Measurements from ENCODE around the gene TNNI2. TPM values are rescaled to one million over a fixed set of nuclear protein-coding genes. Genes with fewer than 3 reads are reported as not detected.

The TNNI2 gene
- total RNA-seq, 1 experiment from 2014 or later: 7.8 TPM

- ChIA-PET POLR2A (ENCODE audit: unreplicated experiment) (no interaction called here), CTCF (interaction anchor here (0.6 kb wide), 1 partner anchor 26 kb away, joined by 3 read pairs; no protein-coding TSS in a partner anchor)
- TF ChIP-seq EZH2 (IDR thresholded peaks at IDR 0.05; ENCODE audit: low read depth): no peak
- Histone ChIP-seq H3K9me3 (ENCODE audit: insufficient read depth, low read depth) (no peaks in the 10 kb centered on the region), H3K27ac (no peak overlapping the region), H3K4me3 (no peak overlapping the region), H2AFZ (no peak overlapping the region), H3K4me1 (replicated peaks; ENCODE audit: insufficient read depth) (no peaks in the 10 kb centered on the region), H4K20me1 (ENCODE audit: insufficient read depth) (no peaks in the 10 kb centered on the region), H3K9me2 (ENCODE audit: insufficient read depth) (no peaks in the 10 kb centered on the region), H3K4me2 (no peak overlapping the region), H3F3A (ENCODE audit: insufficient read depth, low read depth) (no peaks in the 10 kb centered on the region), H3K27me3 (ENCODE audit: insufficient read depth, low read depth) (no peaks in the 10 kb centered on the region), H3K79me2 (ENCODE audit: low read depth) (no peaks in the 10 kb centered on the region), H3K36me3 (ENCODE audit: low read depth) (no peaks in the 10 kb centered on the region)
- intact Hi-C loops (cut with micrococcal nuclease; ENCODE audit: unreplicated experiment): no loop called here
- no TSS peak for BruUV-seq (replicated peaks)
- no peak for DNase-seq
These were observed 17.7 kb downstream of the TNNI2 start for GRCh38 chr11:1856306-1857005.

DNA sequence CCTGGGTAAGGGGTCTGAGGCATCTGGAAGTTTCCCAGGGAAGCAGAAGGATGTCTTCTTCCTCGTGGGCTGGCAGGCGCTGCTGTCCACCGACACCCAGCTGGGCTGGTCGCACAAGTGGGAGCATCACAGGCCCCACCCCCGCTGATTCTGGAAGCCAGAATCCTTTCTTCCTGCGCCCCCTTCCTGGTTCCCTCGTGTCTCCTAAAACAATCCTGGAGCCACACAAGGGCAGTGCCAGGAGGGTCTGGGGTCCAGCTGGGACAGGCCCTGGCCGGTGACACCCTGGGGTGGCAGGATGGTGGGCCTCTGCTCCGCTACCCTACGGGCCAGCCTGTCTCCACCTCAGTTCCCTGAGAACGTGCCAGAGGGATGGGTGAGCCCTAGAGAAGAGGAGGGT is 18.3 kb downstream of the TNNI2 start:
- Histone ChIP-seq H3K27ac (no peak overlapping the region), H2AFZ (no peak overlapping the region), H3K36me3 (ENCODE audit: low read depth) (no peaks in the 10 kb centered on the region), H3K27me3 (ENCODE audit: insufficient read depth, low read depth) (no peaks in the 10 kb centered on the region), H4K20me1 (ENCODE audit: insufficient read depth) (no peaks in the 10 kb centered on the region), H3K4me1 (replicated peaks; ENCODE audit: insufficient read depth) (no peaks in the 10 kb centered on the region), H3K4me2 (no peak overlapping the region), H3K9me2 (ENCODE audit: insufficient read depth) (no peaks in the 10 kb centered on the region), H3K79me2 (ENCODE audit: low read depth) (no peaks in the 10 kb centered on the region), H3K4me3 (no peak overlapping the region), H3F3A (ENCODE audit: insufficient read depth, low read depth) (no peaks in the 10 kb centered on the region), H3K9me3 (ENCODE audit: insufficient read depth, low read depth) (no peaks in the 10 kb centered on the region)
- ChIA-PET POLR2A (ENCODE audit: unreplicated experiment) (no interaction called here), CTCF (interaction anchor here (0.6 kb wide), 1 partner anchor 26 kb away, joined by 3 read pairs; no protein-coding TSS in a partner anchor)
- DNase-seq: no peak
- intact Hi-C loops (cut with micrococcal nuclease; ENCODE audit: unreplicated experiment): no loop called here
- TF ChIP-seq CTCF (conservative IDR thresholded peaks at IDR 0.05): no peak
- TF ChIP-seq EZH2 (IDR thresholded peaks at IDR 0.05; ENCODE audit: low read depth): no peak
- BruUV-seq (replicated peaks): no TSS peak

DNA sequence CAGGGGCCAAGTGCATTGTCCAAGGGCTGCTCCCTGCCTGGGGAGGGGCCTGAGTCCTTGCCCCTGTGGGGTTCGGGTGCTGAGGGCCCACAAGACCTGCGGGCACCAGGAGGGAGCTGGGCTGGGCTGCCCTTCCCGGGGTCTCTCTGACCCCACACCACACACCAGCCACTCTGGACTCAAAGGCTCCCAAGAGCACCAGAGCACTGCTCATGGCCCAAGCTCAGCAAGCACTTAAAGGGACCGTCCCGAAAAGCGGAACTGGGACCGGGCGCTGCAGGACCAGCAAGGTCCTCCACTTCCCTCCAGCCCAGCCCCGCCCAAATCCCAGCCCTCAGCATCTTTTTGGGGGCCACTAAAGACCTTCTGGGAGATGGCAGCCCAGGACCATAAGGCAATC is 19.4 kb downstream of the TNNI2 start:
- H3K36me3 ChIP-seq (ENCODE audit: low read depth): no peaks in the 10 kb centered on the region
- POLR2A ChIA-PET (ENCODE audit: unreplicated experiment): no interaction called here

More for the DNA sequence above, 19.4 kb downstream of the TNNI2 start:
- Histone ChIP-seq H3K27me3 (ENCODE audit: insufficient read depth, low read depth) (no peaks in the 10 kb centered on the region), H3K4me3 (no peak overlapping the region), H2AFZ (no peak overlapping the region), H3K9me3 (ENCODE audit: insufficient read depth, low read depth) (no peaks in the 10 kb centered on the region), H3K79me2 (ENCODE audit: low read depth) (no peaks in the 10 kb centered on the region), H4K20me1 (ENCODE audit: insufficient read depth) (no peaks in the 10 kb centered on the region), H3F3A (ENCODE audit: insufficient read depth, low read depth) (no peaks in the 10 kb centered on the region), H3K9me2 (ENCODE audit: insufficient read depth) (no peaks in the 10 kb centered on the region), H3K27ac (no peak overlapping the region), H3K4me2 (no peak overlapping the region), H3K4me1 (replicated peaks; ENCODE audit: insufficient read depth) (peaks cover 6% of the 10 kb centered on the region)
- intact Hi-C loops (cut with micrococcal nuclease; ENCODE audit: unreplicated experiment): no loop called here
- DNase-seq: no peak
- CTCF ChIA-PET: no interaction called here
- no TSS peak for BruUV-seq (replicated peaks)
- no peak for TF ChIP-seq CTCF (conservative IDR thresholded peaks at IDR 0.05)
- TF ChIP-seq EZH2 (IDR thresholded peaks at IDR 0.05; ENCODE audit: low read depth): no peak

Data from PC-9 (cell line).